HL-60 (cell line): Measurements from ENCODE around the gene ETF1.

Experiments
- DNase-seq, 2 experiments: peaks; one replicate each; pipeline ENCODE4 v3.0.0-alpha.2; 2010 to 2020; ENCODE audit warnings: low read depth in 1 of 2, low spot score in 1 of 2
- H3K27ac ChIP-seq: fragments of 250-450 bp; sonication (Bioruptor Pico); replicated peaks from 2 replicates; pipeline ENCODE4 v1.5.1; 2020; ENCODE audit warnings: mild to moderate bottlenecking, moderate library complexity
- H3K27me3 ChIP-seq: fragments of 250-450 bp; sonication (Bioruptor Pico); 2 replicates; pipeline ENCODE4 v1.5.1; 2021; ENCODE audit warnings: mild to moderate bottlenecking, moderate library complexity; ENCODE audit not compliant: insufficient read depth, poor library complexity, severe bottlenecking
- H3K4me3 ChIP-seq: replicated peaks from 2 replicates; pipeline ENCODE4 v1.5.1; 2011; ENCODE audit warnings: mild to moderate bottlenecking, control low read depth, low read length; ENCODE audit not compliant: insufficient read depth
- GABPA ChIP-seq: IDR thresholded peaks from 2 replicates; pipeline ENCODE4 v1.6.1; 2012; ENCODE audit warnings: low read depth
- POLR2AphosphoS5 ChIP-seq: IDR thresholded peaks from 2 replicates; pipeline ENCODE4 v1.6.1; 2012; ENCODE audit warnings: low read depth
- SPI1 ChIP-seq: IDR thresholded peaks from 2 replicates; pipeline ENCODE4 v1.6.1; 2012; ENCODE audit warnings: low read depth, mild to moderate bottlenecking, borderline replicate concordance
- long read RNA-seq: library from polyadenylated mRNA; unstranded; transcript quantifications from one replicate; pipeline ENCODE4 v2.0.0, GENCODE V29; 2020
- TF ChIP-seq, protein P1 (sequence below): IDR thresholded peaks from 2 replicates; pipeline ENCODE4 v1.6.1; 2012; ENCODE audit warnings: low read depth; ENCODE audit not compliant: insufficient replicate concordance
- TF ChIP-seq, protein P2 (sequence below): IDR thresholded peaks from one replicate; pipeline ENCODE4 v1.5.1; 2011; ENCODE audit warnings: low read length, control low read depth, inconsistent platforms; ENCODE audit not compliant: insufficient read depth

ETF1 gene
- long read RNA-seq, transcript ETF1-201 (11 exons, 3,742 nt), result major isoform, 148 of 200 reads
- long read RNA-seq, partial matches to known transcripts, result 39 of 200 reads
- long read RNA-seq, other reads (novel, unspliced or antisense), result 13 of 200 reads

DNA sequence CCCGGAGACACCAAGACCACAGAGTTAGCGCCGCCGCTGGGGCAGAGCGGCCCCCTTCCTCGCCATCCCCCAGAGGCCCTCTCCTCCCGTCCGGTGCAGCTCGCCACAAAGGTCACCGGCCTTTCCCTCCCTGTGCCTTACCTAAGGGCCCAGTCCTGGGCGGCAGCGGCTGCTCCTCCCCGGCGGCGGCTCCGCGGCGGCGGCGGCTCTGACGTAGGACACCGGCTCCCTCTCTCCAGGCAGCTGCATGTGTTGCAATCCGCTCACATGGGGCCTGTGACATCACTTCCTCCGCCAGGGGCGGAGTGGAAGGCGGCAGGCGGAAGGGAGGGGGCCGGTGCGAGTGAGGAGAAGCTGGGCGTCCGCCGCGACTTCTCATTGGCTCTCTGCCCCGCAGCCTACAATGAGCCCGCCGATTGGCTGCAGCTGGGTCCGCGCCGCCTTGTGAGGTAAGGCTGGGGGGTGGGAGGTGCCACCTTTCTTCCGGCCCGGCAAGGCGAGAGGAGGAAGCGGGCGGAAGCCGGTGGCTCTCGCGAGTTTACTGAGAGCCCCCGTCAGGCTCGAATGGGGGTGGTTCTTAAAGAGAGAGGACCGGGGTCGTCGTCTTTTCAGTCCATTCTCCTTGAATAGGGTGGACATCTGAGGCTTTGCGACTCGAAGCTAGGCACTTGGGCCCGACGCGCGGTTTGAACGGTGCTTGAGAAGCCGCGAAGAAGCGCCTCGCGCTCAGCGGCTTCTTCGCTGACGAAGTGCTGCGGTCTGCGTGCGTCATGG, at the start of gene ETF1:
Gene ETF1, minus strand, starts transcription at position 281 of the 774 bp plus-strand sequence. CDS start 318 bp downstream, outside the sequence.
- TF ChIP-seq GABPA, result peak; percentile 79
- TF ChIP-seq, protein P1, sequence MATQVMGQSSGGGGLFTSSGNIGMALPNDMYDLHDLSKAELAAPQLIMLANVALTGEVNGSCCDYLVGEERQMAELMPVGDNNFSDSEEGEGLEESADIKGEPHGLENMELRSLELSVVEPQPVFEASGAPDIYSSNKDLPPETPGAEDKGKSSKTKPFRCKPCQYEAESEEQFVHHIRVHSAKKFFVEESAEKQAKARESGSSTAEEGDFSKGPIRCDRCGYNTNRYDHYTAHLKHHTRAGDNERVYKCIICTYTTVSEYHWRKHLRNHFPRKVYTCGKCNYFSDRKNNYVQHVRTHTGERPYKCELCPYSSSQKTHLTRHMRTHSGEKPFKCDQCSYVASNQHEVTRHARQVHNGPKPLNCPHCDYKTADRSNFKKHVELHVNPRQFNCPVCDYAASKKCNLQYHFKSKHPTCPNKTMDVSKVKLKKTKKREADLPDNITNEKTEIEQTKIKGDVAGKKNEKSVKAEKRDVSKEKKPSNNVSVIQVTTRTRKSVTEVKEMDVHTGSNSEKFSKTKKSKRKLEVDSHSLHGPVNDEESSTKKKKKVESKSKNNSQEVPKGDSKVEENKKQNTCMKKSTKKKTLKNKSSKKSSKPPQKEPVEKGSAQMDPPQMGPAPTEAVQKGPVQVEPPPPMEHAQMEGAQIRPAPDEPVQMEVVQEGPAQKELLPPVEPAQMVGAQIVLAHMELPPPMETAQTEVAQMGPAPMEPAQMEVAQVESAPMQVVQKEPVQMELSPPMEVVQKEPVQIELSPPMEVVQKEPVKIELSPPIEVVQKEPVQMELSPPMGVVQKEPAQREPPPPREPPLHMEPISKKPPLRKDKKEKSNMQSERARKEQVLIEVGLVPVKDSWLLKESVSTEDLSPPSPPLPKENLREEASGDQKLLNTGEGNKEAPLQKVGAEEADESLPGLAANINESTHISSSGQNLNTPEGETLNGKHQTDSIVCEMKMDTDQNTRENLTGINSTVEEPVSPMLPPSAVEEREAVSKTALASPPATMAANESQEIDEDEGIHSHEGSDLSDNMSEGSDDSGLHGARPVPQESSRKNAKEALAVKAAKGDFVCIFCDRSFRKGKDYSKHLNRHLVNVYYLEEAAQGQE, result no peak
- peak; percentile 81 for TF ChIP-seq POLR2AphosphoS5
- peak; percentile 10; the same call in 1 of the 2 replicates for TF ChIP-seq SPI1
- Histone ChIP-seq H3K27me3 (no peaks in the 10 kb centered on the region), H3K4me3 (peak within 1 kb of the TSS; percentile 70), H3K27ac (peak within 1 kb of the TSS; percentile 100)
- peak; percentile 92 to 98 for DNase-seq

- TF ChIP-seq POLR2AphosphoS5 (no peak), SPI1 (no peak), GABPA (no peak)
- TF ChIP-seq, protein P2, sequence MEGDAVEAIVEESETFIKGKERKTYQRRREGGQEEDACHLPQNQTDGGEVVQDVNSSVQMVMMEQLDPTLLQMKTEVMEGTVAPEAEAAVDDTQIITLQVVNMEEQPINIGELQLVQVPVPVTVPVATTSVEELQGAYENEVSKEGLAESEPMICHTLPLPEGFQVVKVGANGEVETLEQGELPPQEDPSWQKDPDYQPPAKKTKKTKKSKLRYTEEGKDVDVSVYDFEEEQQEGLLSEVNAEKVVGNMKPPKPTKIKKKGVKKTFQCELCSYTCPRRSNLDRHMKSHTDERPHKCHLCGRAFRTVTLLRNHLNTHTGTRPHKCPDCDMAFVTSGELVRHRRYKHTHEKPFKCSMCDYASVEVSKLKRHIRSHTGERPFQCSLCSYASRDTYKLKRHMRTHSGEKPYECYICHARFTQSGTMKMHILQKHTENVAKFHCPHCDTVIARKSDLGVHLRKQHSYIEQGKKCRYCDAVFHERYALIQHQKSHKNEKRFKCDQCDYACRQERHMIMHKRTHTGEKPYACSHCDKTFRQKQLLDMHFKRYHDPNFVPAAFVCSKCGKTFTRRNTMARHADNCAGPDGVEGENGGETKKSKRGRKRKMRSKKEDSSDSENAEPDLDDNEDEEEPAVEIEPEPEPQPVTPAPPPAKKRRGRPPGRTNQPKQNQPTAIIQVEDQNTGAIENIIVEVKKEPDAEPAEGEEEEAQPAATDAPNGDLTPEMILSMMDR, result no peak
- TF ChIP-seq, protein P1, result no peak
- Histone ChIP-seq H3K27ac (no peak overlapping the region), H3K27me3 (no peaks in the 10 kb centered on the region), H3K4me3 (no peak overlapping the region)
- DNase-seq, result no peak
Observed at GRCh38 chr5:138588013-138588788, 45.2 kb upstream of the ETF1 start.

- H3K27me3 ChIP-seq, result no peaks in the 10 kb centered on the region
- DNase-seq, result no peak
- TF ChIP-seq, protein P1, result no peak
- TF ChIP-seq SPI1 (no peak), GABPA (no peak), POLR2AphosphoS5 (no peak)
- TF ChIP-seq, protein P2, result no peak
- no peak overlapping the region for H3K27ac ChIP-seq
- H3K4me3 ChIP-seq, result no peak overlapping the region
Observed at GRCh38 chr5:138585157-138585556, 42.1 kb upstream of the ETF1 start.
